CD1c-positive myeloid dendritic cell (primary cell): Measurements from ENCODE around the gene KCNG4.
"Not testable (repeated sequence)": the region's sequence is repeated elsewhere in the genome, so short reads cannot be mapped to it uniquely, and the experiment has no call there.

Source experiments
- DNase-seq: peaks from one replicate; pipeline ENCODE4 v3.0.0-alpha.2; 2016; ENCODE audit errors: extremely low spot score

KCNG4 gene

GRCh38 chr16:84205976-84206691 is 33.7 kb downstream of the KCNG4 start:
- DNase-seq: no peak

GRCh38 chr16:84205123-84205522 is 34.7 kb downstream of the KCNG4 start:
- not testable (repeated sequence) for DNase-seq

GRCh38 chr16:84204551-84204950 is 35.3 kb downstream of the KCNG4 start:
- not testable (repeated sequence) for DNase-seq

- peak; percentile 92 for DNase-seq
Measured at GRCh38 chr16:84199861-84200260, 40.0 kb downstream of the KCNG4 start.

GRCh38 chr16:84199097-84199496 is 40.7 kb downstream of the KCNG4 start:
- no peak for DNase-seq

- DNase-seq: no peak
Measured at GRCh38 chr16:84198401-84198800, 41.4 kb downstream of the KCNG4 start.

- DNase-seq: no peak
Measured at GRCh38 chr16:84197466-84198128, 42.2 kb downstream of the KCNG4 start.

GRCh38 chr16:84196727-84197394 is 43.0 kb downstream of the KCNG4 start:
- DNase-seq: no peak

- DNase-seq: no peak
Measured at GRCh38 chr16:84196101-84196500, 43.7 kb downstream of the KCNG4 start.

- DNase-seq: no peak
Measured at GRCh38 chr16:84195201-84196093, 44.4 kb downstream of the KCNG4 start.

GRCh38 chr16:84194470-84195200 is 45.2 kb downstream of the KCNG4 start:
- peak; percentile 36 for DNase-seq

GRCh38 chr16:84194018-84194417 is 45.8 kb downstream of the KCNG4 start:
- no peak for DNase-seq

GRCh38 chr16:84193480-84193879 is 46.3 kb downstream of the KCNG4 start:
- no peak for DNase-seq

- no peak for DNase-seq
Measured at GRCh38 chr16:84191466-84191865, 48.3 kb downstream of the KCNG4 start.

GRCh38 chr16:84190731-84191388 is 49.0 kb downstream of the KCNG4 start, which contains the start of gene ADAD2:
Gene ADAD2 (plus strand): TSS chr16:84191157. CDS start chr16:84191231, 74 bp downstream.
- no peak for DNase-seq

GRCh38 chr16:84186685-84187437 is 53.0 kb downstream of the KCNG4 start, which contains the start of gene TAF1C:
Gene TAF1C (minus strand): TSS chr16:84187057. CDS start chr16:84184988, 2,069 bp downstream.
- DNase-seq: peak; percentile 99

GRCh38 chr16:84184775-84185174 is 55.0 kb downstream of the KCNG4 start:
- no peak for DNase-seq

GRCh38 chr16:84183911-84184591 is 55.8 kb downstream of the KCNG4 start:
- no peak for DNase-seq

GRCh38 chr16:84183572-84183875 is 56.3 kb downstream of the KCNG4 start:
- DNase-seq: no peak
